ENCODE measurements around the gene CD96. TPM values are rescaled to one million over a fixed set of nuclear protein-coding genes. Genes with fewer than 3 reads are reported as not detected.

CD96 gene
- total and polyA plus RNA-seq, 2 experiments from 2014 or later, result 0.91 TPM; not detected in 1

- Mint-ChIP-seq H3K4me3 (no peak overlapping the region), H3K27me3 (ENCODE audit: insufficient read depth, low read depth, poor library complexity) (peaks cover 2% of the 10 kb centered on the region), H3K4me1 (peaks cover 5% of the 10 kb centered on the region), H3K9me3 (peaks cover 33% of the 10 kb centered on the region), H3K27ac (peak overlapping the region; percentile 67; the same call in 1 of the 2 replicates), H3K36me3 (ENCODE audit: low read depth) (peaks cover 22% of the 10 kb centered on the region)
- H3K27me3 ChIP-seq (ENCODE audit: insufficient read depth), result no peaks in the 10 kb centered on the region
- no peaks in the 10 kb centered on the region for H3K79me2 ChIP-seq (replicated peaks; ENCODE audit: insufficient read depth)
- no peaks in the 10 kb centered on the region for H3F3A ChIP-seq (replicated peaks; ENCODE audit: low read depth)
- peaks cover 6% of the 10 kb centered on the region; the same call in 1 of the 2 replicates for H3K9me2 ChIP-seq (ENCODE audit: insufficient read depth)
- H3K4me1 ChIP-seq (ENCODE audit: insufficient read depth), result no peaks in the 10 kb centered on the region
- H3K4me3 ChIP-seq, result no peak overlapping the region
- H3K4me2 ChIP-seq, result no peak overlapping the region
- H3K27ac ChIP-seq (ENCODE audit: low read depth), result no peak overlapping the region
- H3K36me3 ChIP-seq (ENCODE audit: insufficient read depth), result peaks cover 3% of the 10 kb centered on the region; the same call in 1 of the 2 replicates
- peak overlapping the region; percentile 82; the same call in 1 of the 2 replicates for H2AFZ ChIP-seq
- DNase-seq (ENCODE audit: low spot score) (no peak), ATAC-seq (no peak)
- no peaks in the 10 kb centered on the region for H4K20me1 ChIP-seq (replicated peaks; ENCODE audit: insufficient read depth)
- TF ChIP-seq CREB1 (CRISPR knock-in tag; IDR thresholded peaks at IDR 0.05; ENCODE audit: low read depth), result no peak
- TF ChIP-seq ZNF114 (CRISPR knock-in tag; IDR thresholded peaks at IDR 0.05), result no peak
- no peak for TF ChIP-seq CTCF (conservative IDR thresholded peaks at IDR 0.05; ENCODE audit: low read depth in 2 of 2)
- TF ChIP-seq EZH2 (IDR thresholded peaks at IDR 0.05; ENCODE audit: low read depth, unreplicated experiment), result no peak
Observed at GRCh38 chr3:111666041-111666735, 124.2 kb downstream of the CD96 start.

- no peaks in the 10 kb centered on the region for H3K79me2 ChIP-seq (replicated peaks; ENCODE audit: insufficient read depth)
- H3K9me2 ChIP-seq (ENCODE audit: insufficient read depth), result peaks cover 6% of the 10 kb centered on the region; the same call in 1 of the 2 replicates
- peaks cover 23% of the 10 kb centered on the region for H3K9me3 Mint-ChIP-seq
- H3K27me3 Mint-ChIP-seq (ENCODE audit: insufficient read depth, low read depth, poor library complexity), result no peaks in the 10 kb centered on the region
- no peak overlapping the region for H3K4me3 Mint-ChIP-seq
- no peaks in the 10 kb centered on the region for H4K20me1 ChIP-seq (replicated peaks; ENCODE audit: insufficient read depth)
- DNase-seq (ENCODE audit: low spot score) (no peak), ATAC-seq (no peak)
- no peak overlapping the region for H3K4me2 ChIP-seq
- no peak overlapping the region for H3K27ac Mint-ChIP-seq
- TF ChIP-seq, protein P1, sequence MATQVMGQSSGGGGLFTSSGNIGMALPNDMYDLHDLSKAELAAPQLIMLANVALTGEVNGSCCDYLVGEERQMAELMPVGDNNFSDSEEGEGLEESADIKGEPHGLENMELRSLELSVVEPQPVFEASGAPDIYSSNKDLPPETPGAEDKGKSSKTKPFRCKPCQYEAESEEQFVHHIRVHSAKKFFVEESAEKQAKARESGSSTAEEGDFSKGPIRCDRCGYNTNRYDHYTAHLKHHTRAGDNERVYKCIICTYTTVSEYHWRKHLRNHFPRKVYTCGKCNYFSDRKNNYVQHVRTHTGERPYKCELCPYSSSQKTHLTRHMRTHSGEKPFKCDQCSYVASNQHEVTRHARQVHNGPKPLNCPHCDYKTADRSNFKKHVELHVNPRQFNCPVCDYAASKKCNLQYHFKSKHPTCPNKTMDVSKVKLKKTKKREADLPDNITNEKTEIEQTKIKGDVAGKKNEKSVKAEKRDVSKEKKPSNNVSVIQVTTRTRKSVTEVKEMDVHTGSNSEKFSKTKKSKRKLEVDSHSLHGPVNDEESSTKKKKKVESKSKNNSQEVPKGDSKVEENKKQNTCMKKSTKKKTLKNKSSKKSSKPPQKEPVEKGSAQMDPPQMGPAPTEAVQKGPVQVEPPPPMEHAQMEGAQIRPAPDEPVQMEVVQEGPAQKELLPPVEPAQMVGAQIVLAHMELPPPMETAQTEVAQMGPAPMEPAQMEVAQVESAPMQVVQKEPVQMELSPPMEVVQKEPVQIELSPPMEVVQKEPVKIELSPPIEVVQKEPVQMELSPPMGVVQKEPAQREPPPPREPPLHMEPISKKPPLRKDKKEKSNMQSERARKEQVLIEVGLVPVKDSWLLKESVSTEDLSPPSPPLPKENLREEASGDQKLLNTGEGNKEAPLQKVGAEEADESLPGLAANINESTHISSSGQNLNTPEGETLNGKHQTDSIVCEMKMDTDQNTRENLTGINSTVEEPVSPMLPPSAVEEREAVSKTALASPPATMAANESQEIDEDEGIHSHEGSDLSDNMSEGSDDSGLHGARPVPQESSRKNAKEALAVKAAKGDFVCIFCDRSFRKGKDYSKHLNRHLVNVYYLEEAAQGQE (IDR thresholded peaks at IDR 0.05; ENCODE audit: unreplicated experiment), result no peak
- TF ChIP-seq POLR2AphosphoS5 (IDR thresholded peaks at IDR 0.05; ENCODE audit: low read depth) (no peak), ZNF331 (CRISPR knock-in tag; IDR thresholded peaks at IDR 0.05; ENCODE audit: low read depth) (no peak), EZH2 (IDR thresholded peaks at IDR 0.05; ENCODE audit: low read depth, unreplicated experiment) (no peak)
- no peaks in the 10 kb centered on the region for H3F3A ChIP-seq (replicated peaks; ENCODE audit: low read depth)
- H2AFZ ChIP-seq, result no peak overlapping the region; the same call in 1 of the 2 replicates
- H3K36me3 Mint-ChIP-seq (ENCODE audit: low read depth), result peaks cover 15% of the 10 kb centered on the region
- peaks cover 2% of the 10 kb centered on the region; the same call in 1 of the 2 replicates for H3K36me3 ChIP-seq (ENCODE audit: insufficient read depth)
- H3K27me3 ChIP-seq (ENCODE audit: insufficient read depth), result no peaks in the 10 kb centered on the region
- no peak overlapping the region for H3K27ac ChIP-seq (ENCODE audit: low read depth)
- no peak overlapping the region for H3K4me3 ChIP-seq
- H3K4me1 Mint-ChIP-seq, result peaks cover 5% of the 10 kb centered on the region
- no peaks in the 10 kb centered on the region for H3K4me1 ChIP-seq (ENCODE audit: insufficient read depth)
Observed at GRCh38 chr3:111667170-111667569, 125.2 kb downstream of the CD96 start.

All from GM23338 (cell line).